Measurements from ENCODE around the gene LENG8. TPM values are rescaled to one million over a fixed set of nuclear protein-coding genes. Genes with fewer than 3 reads are reported as not detected.

The LENG8 gene
- total RNA-seq, 1 experiment from 2014 or later: 148 TPM

DNA sequence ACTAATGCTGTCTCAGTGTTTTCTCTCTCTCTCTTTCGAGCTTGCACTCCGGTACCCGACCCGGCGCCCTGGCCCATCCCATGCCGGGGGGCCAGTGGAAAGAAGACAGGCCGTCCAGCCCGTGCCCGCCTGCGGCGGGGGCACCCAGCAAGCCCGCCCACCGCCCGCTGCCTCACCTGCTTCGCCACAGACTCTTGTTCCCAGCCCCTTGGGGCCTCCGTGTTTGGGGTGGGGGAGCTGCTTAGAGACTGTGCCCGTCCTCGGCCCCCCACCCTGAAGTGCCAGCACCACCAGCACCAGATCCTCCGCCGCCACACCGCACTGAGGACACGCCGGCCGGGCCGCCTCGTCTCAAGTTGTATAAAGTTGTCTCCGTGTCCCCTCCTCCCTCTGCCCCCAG lies 12.2 kb downstream of the LENG8 start:
- DNase-seq: no peak
- TF ChIP-seq, protein P1, sequence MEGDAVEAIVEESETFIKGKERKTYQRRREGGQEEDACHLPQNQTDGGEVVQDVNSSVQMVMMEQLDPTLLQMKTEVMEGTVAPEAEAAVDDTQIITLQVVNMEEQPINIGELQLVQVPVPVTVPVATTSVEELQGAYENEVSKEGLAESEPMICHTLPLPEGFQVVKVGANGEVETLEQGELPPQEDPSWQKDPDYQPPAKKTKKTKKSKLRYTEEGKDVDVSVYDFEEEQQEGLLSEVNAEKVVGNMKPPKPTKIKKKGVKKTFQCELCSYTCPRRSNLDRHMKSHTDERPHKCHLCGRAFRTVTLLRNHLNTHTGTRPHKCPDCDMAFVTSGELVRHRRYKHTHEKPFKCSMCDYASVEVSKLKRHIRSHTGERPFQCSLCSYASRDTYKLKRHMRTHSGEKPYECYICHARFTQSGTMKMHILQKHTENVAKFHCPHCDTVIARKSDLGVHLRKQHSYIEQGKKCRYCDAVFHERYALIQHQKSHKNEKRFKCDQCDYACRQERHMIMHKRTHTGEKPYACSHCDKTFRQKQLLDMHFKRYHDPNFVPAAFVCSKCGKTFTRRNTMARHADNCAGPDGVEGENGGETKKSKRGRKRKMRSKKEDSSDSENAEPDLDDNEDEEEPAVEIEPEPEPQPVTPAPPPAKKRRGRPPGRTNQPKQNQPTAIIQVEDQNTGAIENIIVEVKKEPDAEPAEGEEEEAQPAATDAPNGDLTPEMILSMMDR (conservative IDR thresholded peaks at IDR 0.05): no peak
- Histone ChIP-seq H3K9me3 (ENCODE audit: control insufficient read depth, low read depth, low read length) (no peaks in the 10 kb centered on the region), H3K14ac (ENCODE audit: insufficient read depth, low read length) (no peak overlapping the region), H2BK15ac (ENCODE audit: low read depth, low read length) (no peak overlapping the region), H2BK12ac (ENCODE audit: insufficient read length, low read depth, low read length) (no peak overlapping the region), H3K27me3 (ENCODE audit: insufficient read depth, low read length) (no peaks in the 10 kb centered on the region; the same call in 1 of the 2 replicates), H3T11ph (ENCODE audit: low read length) (no peak overlapping the region), H2BK5ac (ENCODE audit: insufficient read length, low read length) (no peak overlapping the region), H3K56ac (ENCODE audit: insufficient read length, low read depth, low read length) (no peak overlapping the region), H4K91ac (ENCODE audit: insufficient read length, low read depth, low read length) (no peak overlapping the region), H4K20me1 (ENCODE audit: control insufficient read depth, insufficient read depth, insufficient read length) (no peaks in the 10 kb centered on the region), H3K4ac (ENCODE audit: low read depth, low read length) (no peak overlapping the region), H3K18ac (ENCODE audit: insufficient read length, low read depth, low read length) (no peak overlapping the region), H3K23me2 (ENCODE audit: insufficient read length, low read depth, low read length, poor library complexity, severe bottlenecking) (peaks cover 11% of the 10 kb centered on the region), H2AFZ (ENCODE audit: low read length) (no peak overlapping the region), H3K79me1 (ENCODE audit: insufficient read depth, low read depth, low read length, poor library complexity, severe bottlenecking) (no peaks in the 10 kb centered on the region), H3K27ac (ENCODE audit: insufficient read length, low read depth, low read length) (no peak overlapping the region), H3K23ac (ENCODE audit: insufficient read length, low read depth, low read length) (no peak overlapping the region), H3K4me1 (ENCODE audit: insufficient read depth, low read length) (no peaks in the 10 kb centered on the region), H4K8ac (replicated peaks; ENCODE audit: insufficient read length, low read depth, low read length) (no peak overlapping the region), H4K5ac (ENCODE audit: insufficient read length, low read depth, low read length) (no peak overlapping the region), H3K9ac (ENCODE audit: extremely low read depth, insufficient read length, low read length) (no peak overlapping the region), H2BK120ac (ENCODE audit: low read depth, low read length, poor library complexity, severe bottlenecking) (no peak overlapping the region), H3K4me2 (ENCODE audit: insufficient read depth, insufficient read length, low read length) (no peak overlapping the region), H2BK20ac (ENCODE audit: low read depth, low read length, poor library complexity, severe bottlenecking) (no peak overlapping the region), H2AK5ac (ENCODE audit: insufficient read length, low read length) (no peak overlapping the region), H3K79me2 (ENCODE audit: insufficient read depth, low read length) (no peaks in the 10 kb centered on the region)
- Mint-ChIP-seq H3K4me1 (peaks cover 7% of the 10 kb centered on the region in 2 experiments; a peak in 3 of 4 replicates), H3K9me3 (peaks cover 2 to 3% of the 10 kb centered on the region in 2 experiments; a peak in 1 of 5 replicates), H3K4me3 (peak overlapping the region in 1 of 2 experiments; percentile 73; a peak in 2 of 5 replicates), H3K36me3 (ENCODE audit: insufficient read depth in 1 of 3, low read depth in 3 of 3) (peaks cover 22 to 54% (median 51%) of the 10 kb centered on the region in 3 experiments; a peak in 6 of 7 replicates), H3K27me3 (ENCODE audit: low read depth) (peaks cover 10% of the 10 kb centered on the region), H3K27ac (peak overlapping the region in 1 of 3 experiments; percentile 68; a peak in 1 of 7 replicates)
- no CpG with 5 or more reads among the region's 27 CpGs for WGBS (ENCODE audit: extremely low coverage, insufficient read length, low lambda C conversion rate)

All from H9 (cell line).